Activated CD4-positive, alpha-beta memory T cell treated with anti-CD3 and anti-CD28 coated beads for 36 hours (primary cell): ENCODE data around the gene SGCD. TPM values are rescaled to one million over a fixed set of nuclear protein-coding genes. Genes with fewer than 3 reads are reported as not detected.
A peak's percentile ranks its signal among the peaks of the same experiment; 100 is the strongest.

Experiments
- CTCF ChIA-PET: fragments of 350-600 bp; sonication (Branson Sonifier 250); formaldehyde crosslinking; loops from one replicate; lab custom pipeline; 2021; ENCODE audit warnings: antibody characterized with exemption, inconsistent platforms; lab: Charles Lee
- POLR2A ChIA-PET: fragments of 350-600 bp; sonication (Branson Sonifier 250); formaldehyde crosslinking; loops from one replicate; lab custom pipeline; 2021; ENCODE audit warnings: antibody characterized with exemption; lab: Charles Lee
- DNase-seq: peaks from one replicate; pipeline ENCODE4 v3.0.0-alpha.2; 2020
- H3K27ac Mint-ChIP-seq: one replicate; pipeline ENCODE4 v1.8.0; 2021; ENCODE audit warnings: mixed read lengths
- H3K27me3 Mint-ChIP-seq: one replicate; pipeline ENCODE4 v1.8.0; 2021; ENCODE audit warnings: mixed read lengths
- H3K36me3 Mint-ChIP-seq: one replicate; pipeline ENCODE4 v1.8.0; 2021; ENCODE audit warnings: mixed read lengths
- H3K4me1 Mint-ChIP-seq: one replicate; pipeline ENCODE4 v1.8.0; 2021; ENCODE audit warnings: low read depth, mixed read lengths
- H3K4me3 Mint-ChIP-seq: one replicate; pipeline ENCODE4 v1.8.0; 2021; ENCODE audit warnings: mild to moderate bottlenecking, mixed read lengths
- H3K9me3 Mint-ChIP-seq: one replicate; pipeline ENCODE4 v1.8.0; 2021; ENCODE audit warnings: mixed read lengths
- intact Hi-C: fragments of 100-400 bp; cut with micrococcal nuclease; formaldehyde crosslinking; loops from one replicate; pipeline ENCODE4 v1.15.1; 2023
- total RNA-seq, 2 experiments: library from RNA; stranded (reverse); gene quantifications; one replicate each; pipeline ENCODE4 v1.2.3, GENCODE V29; 2021

Gene SGCD
- total RNA-seq, 2 experiments from 2014 or later, result not detected

DNA sequence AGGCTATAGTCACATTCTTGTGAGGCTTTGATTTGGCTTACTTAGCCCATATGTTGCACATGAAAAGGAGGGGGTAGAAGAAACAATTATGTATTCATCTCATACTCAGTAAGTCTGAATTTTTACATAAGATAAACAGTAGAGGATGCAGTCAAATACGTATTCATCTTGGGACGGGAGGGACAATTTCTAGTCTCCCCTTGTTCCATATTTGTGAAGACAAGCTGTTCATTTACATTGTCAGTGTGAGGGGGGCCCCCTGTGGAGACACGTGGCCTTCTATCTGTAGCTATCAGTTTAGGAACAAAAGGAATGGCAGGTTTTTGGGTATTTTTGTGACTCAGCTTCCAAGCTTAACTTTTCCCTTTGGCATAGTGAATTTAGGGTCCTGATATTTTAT is 474.0 kb downstream of the SGCD start:
- DNase-seq, result no peak
- Mint-ChIP-seq H3K36me3 (no peaks in the 10 kb centered on the region), H3K27ac (no peak overlapping the region), H3K27me3 (peaks cover 2% of the 10 kb centered on the region), H3K4me3 (no peak overlapping the region), H3K9me3 (no peaks in the 10 kb centered on the region), H3K4me1 (no peaks in the 10 kb centered on the region)
- intact Hi-C loops, result no loop called here
- ChIA-PET POLR2A (no interaction called here), CTCF (no interaction called here)

DNA sequence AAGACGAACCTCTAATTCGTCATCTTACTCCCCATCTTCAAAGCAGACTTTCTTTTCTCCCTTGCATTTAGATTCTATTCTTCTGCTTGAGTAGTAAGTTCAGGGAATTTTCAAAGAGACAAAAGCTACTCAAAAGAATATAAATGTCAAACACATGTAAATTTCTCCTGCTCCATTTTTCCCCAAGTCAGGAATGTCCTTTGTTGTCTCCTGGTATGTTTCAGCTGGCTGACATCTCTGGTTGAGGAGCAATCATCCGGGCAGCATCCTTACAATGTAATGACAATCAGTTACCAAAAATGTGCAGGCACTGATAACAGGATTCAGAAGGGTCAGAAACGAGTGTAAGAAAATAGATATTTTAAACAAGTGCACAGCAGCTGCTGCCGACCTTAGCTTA is 475.5 kb downstream of the SGCD start:
- H3K27me3 Mint-ChIP-seq, result peaks cover 3% of the 10 kb centered on the region
- ChIA-PET POLR2A (no interaction called here), CTCF (no interaction called here)
- H3K4me1 Mint-ChIP-seq, result no peaks in the 10 kb centered on the region
- no peaks in the 10 kb centered on the region for H3K9me3 Mint-ChIP-seq
- intact Hi-C loops, result no loop called here
- no peak overlapping the region for H3K4me3 Mint-ChIP-seq
- no peaks in the 10 kb centered on the region for H3K36me3 Mint-ChIP-seq
- DNase-seq, result no peak
- no peak overlapping the region for H3K27ac Mint-ChIP-seq

DNA sequence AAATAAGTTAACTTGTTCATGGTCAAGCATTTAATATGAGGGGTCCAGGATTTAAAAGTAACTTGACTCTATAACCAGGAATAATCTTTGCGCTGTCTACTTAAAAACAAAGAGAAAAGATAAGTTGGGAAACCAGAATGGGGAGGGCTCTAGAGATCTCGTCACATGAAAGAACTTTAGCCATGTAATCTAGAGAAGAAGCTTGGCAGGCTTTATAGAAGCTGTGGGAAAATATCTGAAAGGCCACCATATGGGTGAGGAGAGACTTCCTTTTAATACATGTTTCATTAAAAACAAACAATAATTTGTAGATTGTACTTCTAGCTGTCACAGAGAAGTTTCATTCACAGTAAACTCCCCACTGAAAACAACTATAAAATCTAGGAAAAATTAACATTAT is 476.4 kb downstream of the SGCD start:
- Mint-ChIP-seq H3K4me3 (no peak overlapping the region), H3K27me3 (peaks cover 3% of the 10 kb centered on the region), H3K4me1 (no peaks in the 10 kb centered on the region), H3K36me3 (no peaks in the 10 kb centered on the region), H3K9me3 (no peaks in the 10 kb centered on the region), H3K27ac (no peak overlapping the region)
- CTCF ChIA-PET, result interaction anchor here (1.5 kb wide), 1 partner anchor 328 kb away, joined by 3 read pairs; no protein-coding TSS in a partner anchor
- no peak for DNase-seq
- intact Hi-C loops, result no loop called here
- POLR2A ChIA-PET, result no interaction called here

DNA sequence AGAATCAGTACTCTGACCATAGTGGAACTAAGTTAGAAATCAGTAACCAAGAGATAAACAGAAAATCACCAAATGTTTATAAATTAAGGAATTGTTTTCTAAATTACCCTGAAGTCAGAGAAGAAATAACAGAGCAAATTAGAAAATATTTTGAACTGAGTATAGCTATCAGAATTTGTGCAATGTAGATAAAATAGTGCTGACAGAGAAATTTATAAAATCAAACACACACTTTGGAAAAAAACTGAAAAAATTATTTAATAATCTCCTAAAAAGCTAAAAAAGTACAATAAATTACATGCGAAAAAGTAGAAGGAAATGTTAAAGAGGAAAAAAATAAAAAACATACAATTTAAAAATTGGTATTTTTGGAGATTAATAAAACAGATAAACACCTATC is 486.0 kb downstream of the SGCD start:
- POLR2A ChIA-PET, result no interaction called here
- Mint-ChIP-seq H3K27ac (no peak overlapping the region), H3K4me3 (no peak overlapping the region), H3K27me3 (no peaks in the 10 kb centered on the region), H3K4me1 (no peaks in the 10 kb centered on the region), H3K9me3 (peaks cover 2% of the 10 kb centered on the region), H3K36me3 (no peaks in the 10 kb centered on the region)
- no peak for DNase-seq
- CTCF ChIA-PET, result no interaction called here
- intact Hi-C loops, result loop anchor here (10.0 kb wide), 1 partner anchor 1198 kb away; no protein-coding TSS in a partner anchor

DNA sequence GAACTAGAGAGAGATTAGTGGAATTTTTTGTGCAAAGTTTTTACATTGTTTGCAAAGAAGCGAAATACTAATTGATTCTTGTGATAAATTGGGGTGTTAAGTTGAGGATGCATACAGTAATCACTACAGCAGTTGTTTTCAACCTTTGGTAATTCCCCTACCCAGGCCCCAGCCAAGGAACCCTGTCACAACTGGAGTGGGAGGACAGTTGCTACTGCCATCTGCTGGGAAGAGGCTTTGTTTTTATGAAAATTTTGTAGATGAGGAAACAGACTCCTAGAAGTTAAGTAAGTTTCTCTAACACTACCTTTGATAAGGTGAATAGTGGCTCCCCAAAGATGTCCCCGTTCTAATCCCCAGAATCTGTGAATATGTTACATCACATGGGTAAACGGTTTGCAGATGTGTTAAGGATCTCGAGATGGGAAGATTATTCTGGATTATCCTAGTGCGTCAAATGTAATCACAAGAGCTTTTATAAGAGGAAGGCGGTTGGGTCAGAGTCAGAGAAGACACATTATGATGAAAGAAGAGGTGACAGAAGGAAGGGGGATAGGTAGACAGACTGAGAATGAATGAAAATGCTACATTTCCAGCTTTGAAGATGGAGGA is 489.1 kb downstream of the SGCD start:
- H3K9me3 Mint-ChIP-seq, result peaks cover 2% of the 10 kb centered on the region
- no peak overlapping the region for H3K27ac Mint-ChIP-seq

More for the DNA sequence above, 489.1 kb downstream of the SGCD start:
- no peaks in the 10 kb centered on the region for H3K4me1 Mint-ChIP-seq
- DNase-seq, result peak; percentile 53
- POLR2A ChIA-PET, result no interaction called here
- intact Hi-C loops, result loop anchor here (1.0 to 10.0 kb wide), 3 partner anchors 119 to 1201 kb away; no protein-coding TSS in a partner anchor
- CTCF ChIA-PET, result interaction anchor here (0.8 to 1.2 kb wide), 5 partner anchors 10 to 149 kb away, joined by 3 to 4 read pairs (median 3); no protein-coding TSS in a partner anchor
- no peak overlapping the region for H3K4me3 Mint-ChIP-seq
- no peaks in the 10 kb centered on the region for H3K36me3 Mint-ChIP-seq
- H3K27me3 Mint-ChIP-seq, result no peaks in the 10 kb centered on the region
